Mesothelial cell of epicardium (in vitro differentiated cells): ENCODE data around the gene B4GAT1. TPM values are rescaled to one million over a fixed set of nuclear protein-coding genes. Genes with fewer than 3 reads are reported as not detected.

Experiments
- DNase-seq, 2 experiments: peaks; one replicate each; pipeline ENCODE4 v3.0.0; 2021; ENCODE audit warnings: low spot score in 2 of 2; ENCODE audit not compliant: unreplicated experiment in 2 of 2
- H3K27ac Mint-ChIP-seq: 2 replicates; pipeline ENCODE4 v1.8.0; 2021; ENCODE audit warnings: mixed read lengths
- H3K27me3 Mint-ChIP-seq: 2 replicates; pipeline ENCODE4 v1.8.0; 2021; ENCODE audit warnings: low read depth, mixed read lengths
- H3K36me3 Mint-ChIP-seq: 2 replicates; pipeline ENCODE4 v1.8.0; 2021; ENCODE audit warnings: mixed read lengths
- H3K4me1 Mint-ChIP-seq: 2 replicates; pipeline ENCODE4 v1.8.0; 2021; ENCODE audit warnings: mixed read lengths
- H3K4me3 Mint-ChIP-seq: 2 replicates; pipeline ENCODE4 v1.8.0; 2021; ENCODE audit warnings: mild to moderate bottlenecking, moderate library complexity, mixed read lengths
- H3K9me3 Mint-ChIP-seq: 2 replicates; pipeline ENCODE4 v1.8.0; 2021; ENCODE audit warnings: mixed read lengths
- CTCF ChIP-seq: fragments of 200-600 bp; sonication (generic); IDR thresholded peaks from one replicate; pipeline ENCODE4 v1.5.0; 2021; ENCODE audit warnings: antibody characterized with exemption; ENCODE audit not compliant: unreplicated experiment
- total RNA-seq: library from RNA; stranded (reverse); gene quantifications from 3 replicates; pipeline ENCODE4 v1.2.1, GENCODE V29; 2021

Gene B4GAT1
- total RNA-seq, 1 donor from 2014 or later = 30.2 TPM

GRCh38 chr11:66373265-66373664, 25.8 kb upstream of the B4GAT1 start:
- Mint-ChIP-seq H3K27me3 (peaks cover 1% of the 10 kb centered on the region), H3K4me3 (no peak overlapping the region), H3K4me1 (peaks cover 21% of the 10 kb centered on the region), H3K27ac (peak overlapping the region; percentile 68), H3K36me3 (no peaks in the 10 kb centered on the region), H3K9me3 (no peaks in the 10 kb centered on the region)
- no peak for DNase-seq
- no peak for TF ChIP-seq CTCF

GRCh38 chr11:66371627-66372415, 24.4 kb upstream of the B4GAT1 start, which contains the start of gene SLC29A2:
Gene SLC29A2 (minus strand): TSS chr11:66371760. CDS start chr11:66371591, 169 bp downstream.
- peaks cover 21% of the 10 kb centered on the region for H3K4me1 Mint-ChIP-seq
- no peak for TF ChIP-seq CTCF
- peak within 1 kb of the TSS; percentile 96 for H3K27ac Mint-ChIP-seq
- H3K36me3 Mint-ChIP-seq = peaks cover 2% of the 10 kb centered on the region
- H3K4me3 Mint-ChIP-seq = peak within 1 kb of the TSS; percentile 88
- no peaks in the 10 kb centered on the region for H3K27me3 Mint-ChIP-seq
- no peaks in the 10 kb centered on the region for H3K9me3 Mint-ChIP-seq
- peak; percentile 82 to 88 for DNase-seq

- peak overlapping the region; percentile 88 for H3K4me3 Mint-ChIP-seq
Observed at GRCh38 chr11:66369073-66369894, 21.9 kb upstream of the B4GAT1 start.

GRCh38 chr11:66368484-66368883, 21.1 kb upstream of the B4GAT1 start:
- H3K27ac Mint-ChIP-seq = no peak overlapping the region
- H3K27me3 Mint-ChIP-seq = no peaks in the 10 kb centered on the region
- TF ChIP-seq CTCF = no peak
- peaks cover 21% of the 10 kb centered on the region for H3K4me1 Mint-ChIP-seq
- H3K9me3 Mint-ChIP-seq = no peaks in the 10 kb centered on the region
- peaks cover 5% of the 10 kb centered on the region for H3K36me3 Mint-ChIP-seq
- H3K4me3 Mint-ChIP-seq = no peak overlapping the region
- DNase-seq = no peak

More at GRCh38 chr11:66369073-66369894, 21.9 kb upstream of the B4GAT1 start:
- H3K27ac Mint-ChIP-seq = peak overlapping the region; percentile 96
- no peak for DNase-seq
- no peak for TF ChIP-seq CTCF
- H3K36me3 Mint-ChIP-seq = peaks cover 5% of the 10 kb centered on the region
- H3K9me3 Mint-ChIP-seq = no peaks in the 10 kb centered on the region
- no peaks in the 10 kb centered on the region for H3K27me3 Mint-ChIP-seq
- peaks cover 21% of the 10 kb centered on the region for H3K4me1 Mint-ChIP-seq

GRCh38 chr11:66367561-66368312, 20.3 kb upstream of the B4GAT1 start:
- Mint-ChIP-seq H3K27me3 (no peaks in the 10 kb centered on the region), H3K4me3 (no peak overlapping the region), H3K36me3 (peaks cover 5% of the 10 kb centered on the region), H3K4me1 (peaks cover 20% of the 10 kb centered on the region), H3K27ac (peak overlapping the region; percentile 10), H3K9me3 (no peaks in the 10 kb centered on the region)
- no peak for DNase-seq
- TF ChIP-seq CTCF = no peak
